Measurements from ENCODE around the gene SLC27A5. TPM values are rescaled to one million over a fixed set of nuclear protein-coding genes. Genes with fewer than 3 reads are reported as not detected.
A peak's percentile ranks its signal among the peaks of the same experiment; 100 is the strongest.

The SLC27A5 gene
- total and polyA plus RNA-seq, 9 of the 15 experiments (the other 6 are each of a cell fraction or from before 2014, with no cell fraction given): 42.2 to 318 (median 64.7) TPM

GRCh38 chr19:58544591-58545285 is 32.9 kb upstream of the SLC27A5 start (continued):
- TF ChIP-seq PHTF2 (CRISPR knock-in tag; IDR thresholded peaks at IDR 0.05) (no peak), RHOXF2B (CRISPR knock-in tag; conservative IDR thresholded peaks at IDR 0.05) (no peak), MNT (conservative IDR thresholded peaks at IDR 0.05) (no peak), SIN3A (IDR thresholded peaks at IDR 0.05; ENCODE audit: borderline replicate concordance in 2 of 2, control insufficient read depth in 1 of 2, low read depth in 2 of 2, low read length in 2 of 2) (peak; percentile 47 to 62; a peak in 2 of 4 replicates), KDM5B (IDR thresholded peaks at IDR 0.05; ENCODE audit: insufficient replicate concordance, low read depth, low read length) (peak; percentile 0), C11orf30 (IDR thresholded peaks at IDR 0.05; ENCODE audit: low read depth) (no peak), ATF6 (CRISPR knock-in tag; IDR thresholded peaks at IDR 0.05) (0 out of 2 replicates have a peak, but pooled peaks have one; percentile 40), GTF2F1 (IDR thresholded peaks at IDR 0.05; ENCODE audit: low read depth, low read length) (no peak; the same call in 1 of the 2 replicates), IFI16 (CRISPR knock-in tag; IDR thresholded peaks at IDR 0.05) (no peak), PATZ1 (CRISPR knock-in tag; IDR thresholded peaks at IDR 0.05; ENCODE audit: borderline replicate concordance) (no peak), THAP7 (CRISPR knock-in tag; IDR thresholded peaks at IDR 0.05) (no peak), SUPT5H (IDR thresholded peaks at IDR 0.05) (0 out of 2 replicates have a peak, but pooled peaks have one; percentile 23), ZNF518B (CRISPR knock-in tag; IDR thresholded peaks at IDR 0.05) (no peak), ZNF589 (CRISPR knock-in tag; IDR thresholded peaks at IDR 0.05; ENCODE audit: low read depth) (no peak), FOS (IDR thresholded peaks at IDR 0.05; ENCODE audit: extremely low read depth, insufficient read length) (no peak), DDX20 (tag; IDR thresholded peaks at IDR 0.05; ENCODE audit: low read depth) (no peak), PHF21A (IDR thresholded peaks at IDR 0.05; ENCODE audit: borderline replicate concordance, low read depth) (no peak)

Measured in K562 (cell line).